ENCODE data around the gene MDGA2. TPM values are rescaled to one million over a fixed set of nuclear protein-coding genes. Genes with fewer than 3 reads are reported as not detected.

The MDGA2 gene
- total RNA-seq, 1 experiment from 2014 or later, result not detected

DNA sequence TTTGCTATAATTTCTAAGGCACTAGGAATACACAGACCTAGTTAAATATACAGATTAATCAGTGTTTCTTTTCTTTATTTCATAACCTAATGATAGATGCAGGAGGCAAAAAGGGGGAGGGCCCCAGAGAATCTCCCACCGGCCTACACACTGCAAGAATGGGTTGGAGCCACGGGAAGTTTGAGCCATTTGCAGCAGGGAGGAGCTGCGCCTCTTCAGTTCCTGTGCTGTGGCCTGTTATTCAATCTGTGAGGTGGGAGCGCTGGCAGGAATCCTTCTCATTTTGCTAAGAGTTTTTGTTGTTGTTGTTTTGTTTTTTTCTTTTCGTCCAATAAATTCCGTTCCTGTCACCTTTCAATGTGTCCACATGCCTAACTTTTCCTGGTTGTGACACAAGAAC, 772.6 kb downstream of the MDGA2 start:
- ATAC-seq, result no peak
- Histone ChIP-seq H3K27ac (ENCODE audit: low read depth, low read length) (no peak overlapping the region), H3K9me3 (ENCODE audit: control insufficient read depth in 1 of 2, insufficient read depth in 1 of 2, low read depth in 1 of 2, low read length in 2 of 2) (no peaks in the 10 kb centered on the region), H4K20me1 (ENCODE audit: insufficient read depth) (no peaks in the 10 kb centered on the region), H2AFZ (ENCODE audit: low read depth, low read length, poor library complexity, severe bottlenecking) (no peak overlapping the region), H3K4me1 (ENCODE audit: control insufficient read depth in 1 of 2, insufficient read depth in 2 of 2, low read length in 2 of 2) (no peaks in the 10 kb centered on the region), H3K4me3 (replicated peaks in 1 of 2; ENCODE audit: low read depth in 1 of 2, low read length in 2 of 2) (no peak overlapping the region), H3K9ac (ENCODE audit: low read length) (no peak overlapping the region), H3K79me2 (ENCODE audit: insufficient read depth, low read length) (no peaks in the 10 kb centered on the region), H3K9me2 (ENCODE audit: insufficient read depth) (no peaks in the 10 kb centered on the region), H3K27me3 (ENCODE audit: insufficient read depth, low read length) (no peaks in the 10 kb centered on the region), H3K36me3 (ENCODE audit: control insufficient read depth in 1 of 2, insufficient read depth in 2 of 2, low read length in 2 of 2) (no peaks in the 10 kb centered on the region), H3K4me2 (ENCODE audit: low read length) (no peak overlapping the region)
- ChIA-PET POLR2A (no interaction called here), CTCF (no interaction called here), RAD21 (ENCODE audit: low non-redundant PET in 1 of 2, low total read pairs in 2 of 2, uncharacterized antibody in 2 of 2, unreplicated experiment in 2 of 2) (no interaction called here)
- intact Hi-C loops (cut with micrococcal nuclease), result no loop called here
- no TSS peak for BruUV-seq (replicated peaks)
- TF ChIP-seq SP1 (IDR thresholded peaks at IDR 0.05; ENCODE audit: low read depth), result no peak
- no peak for TF ChIP-seq JUND (IDR thresholded peaks at IDR 0.05)
- no peak for TF ChIP-seq SIN3A (IDR thresholded peaks at IDR 0.05; ENCODE audit: low read depth)
- TF ChIP-seq RAD21 (IDR thresholded peaks at IDR 0.05; ENCODE audit: low read depth), result no peak
- no peak for TF ChIP-seq TCF7L2 (IDR thresholded peaks at IDR 0.05; ENCODE audit: borderline replicate concordance, extremely low read depth, insufficient read depth, insufficient read length)
- no peak for TF ChIP-seq YY1 (IDR thresholded peaks at IDR 0.05; ENCODE audit: extremely low read depth, insufficient replicate concordance, low read depth, low read length)
- no peak for TF ChIP-seq FOSL1 (IDR thresholded peaks at IDR 0.05; ENCODE audit: low read depth)
- TF ChIP-seq POLR2A (IDR thresholded peaks at IDR 0.05; ENCODE audit: borderline replicate concordance, extremely low read depth, insufficient read depth, insufficient read length), result no peak
- TF ChIP-seq SRF (IDR thresholded peaks at IDR 0.05; ENCODE audit: low read depth), result no peak
- TF ChIP-seq ZFX (IDR thresholded peaks at IDR 0.05), result no peak
- TF ChIP-seq, protein P1, sequence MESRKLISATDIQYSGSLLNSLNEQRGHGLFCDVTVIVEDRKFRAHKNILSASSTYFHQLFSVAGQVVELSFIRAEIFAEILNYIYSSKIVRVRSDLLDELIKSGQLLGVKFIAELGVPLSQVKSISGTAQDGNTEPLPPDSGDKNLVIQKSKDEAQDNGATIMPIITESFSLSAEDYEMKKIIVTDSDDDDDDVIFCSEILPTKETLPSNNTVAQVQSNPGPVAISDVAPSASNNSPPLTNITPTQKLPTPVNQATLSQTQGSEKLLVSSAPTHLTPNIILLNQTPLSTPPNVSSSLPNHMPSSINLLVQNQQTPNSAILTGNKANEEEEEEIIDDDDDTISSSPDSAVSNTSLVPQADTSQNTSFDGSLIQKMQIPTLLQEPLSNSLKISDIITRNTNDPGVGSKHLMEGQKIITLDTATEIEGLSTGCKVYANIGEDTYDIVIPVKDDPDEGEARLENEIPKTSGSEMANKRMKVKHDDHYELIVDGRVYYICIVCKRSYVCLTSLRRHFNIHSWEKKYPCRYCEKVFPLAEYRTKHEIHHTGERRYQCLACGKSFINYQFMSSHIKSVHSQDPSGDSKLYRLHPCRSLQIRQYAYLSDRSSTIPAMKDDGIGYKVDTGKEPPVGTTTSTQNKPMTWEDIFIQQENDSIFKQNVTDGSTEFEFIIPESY (IDR thresholded peaks at IDR 0.05; ENCODE audit: extremely low read depth, insufficient replicate concordance, low read length), result no peak
- TF ChIP-seq CBX3 (IDR thresholded peaks at IDR 0.05; ENCODE audit: low read depth), result no peak
- no peak for DNase-seq (ENCODE audit: low read depth, low spot score)
